Measurements from ENCODE around the gene MIOX.

- TF ChIP-seq CTCF (IDR thresholded peaks at IDR 0.05; ENCODE audit: poor library complexity, severe bottlenecking) (no peak), POLR2AphosphoS5 (IDR thresholded peaks at IDR 0.05) (no peak), EZH2 (IDR thresholded peaks at IDR 0.05; ENCODE audit: borderline replicate concordance, insufficient read depth, low read length, poor library complexity, severe bottlenecking) (no peak), EP300 (conservative IDR thresholded peaks at IDR 0.05; ENCODE audit: poor library complexity, severe bottlenecking) (no peak), REST (IDR thresholded peaks at IDR 0.05; ENCODE audit: borderline replicate concordance) (no peak), RAD21 (conservative IDR thresholded peaks at IDR 0.05) (no peak)
Measured at GRCh38 chr22:50532824-50533796, 46.5 kb downstream of the MIOX start.
